ENCODE results near the gene TWIST1. TPM values are rescaled to one million over a fixed set of nuclear protein-coding genes. Genes with fewer than 3 reads are reported as not detected.
A peak's percentile ranks its signal among the peaks of the same experiment; 100 is the strongest.

The TWIST1 gene
- total and polyA plus RNA-seq, 11 donors: 0.38 to 4.6 (median 1.0) TPM

GRCh38 chr7:19145434-19146115 lies 28.1 kb upstream of the TWIST1 start:
- Histone ChIP-seq H3K27me3 (peaks cover 11 to 75% (median 38%) of the 10 kb centered on the region in 9 donors), H3K9me3 (no peaks in the 10 kb centered on the region), H3K36me3 (no peaks in the 10 kb centered on the region), H3K4me1 (peaks cover 0 to 20% (median 0%) of the 10 kb centered on the region in 12 donors), H3K27ac (no peak overlapping the region), H3K4me3 (peak overlapping the region in 1 of 12 donors; percentile 25)
- intact Hi-C loops (cut with DNase I): no loop called here
- TF ChIP-seq POLR2A (IDR thresholded peaks at IDR 0.05): no peak
- no peak for TF ChIP-seq CTCF (IDR thresholded peaks at IDR 0.05)
- WGBS, 4 donors: 5 to 11% (median 7%) methylated on average over 19 of the region's 19 CpGs
- ATAC-seq: no peak
- no peak for DNase-seq

DNA sequence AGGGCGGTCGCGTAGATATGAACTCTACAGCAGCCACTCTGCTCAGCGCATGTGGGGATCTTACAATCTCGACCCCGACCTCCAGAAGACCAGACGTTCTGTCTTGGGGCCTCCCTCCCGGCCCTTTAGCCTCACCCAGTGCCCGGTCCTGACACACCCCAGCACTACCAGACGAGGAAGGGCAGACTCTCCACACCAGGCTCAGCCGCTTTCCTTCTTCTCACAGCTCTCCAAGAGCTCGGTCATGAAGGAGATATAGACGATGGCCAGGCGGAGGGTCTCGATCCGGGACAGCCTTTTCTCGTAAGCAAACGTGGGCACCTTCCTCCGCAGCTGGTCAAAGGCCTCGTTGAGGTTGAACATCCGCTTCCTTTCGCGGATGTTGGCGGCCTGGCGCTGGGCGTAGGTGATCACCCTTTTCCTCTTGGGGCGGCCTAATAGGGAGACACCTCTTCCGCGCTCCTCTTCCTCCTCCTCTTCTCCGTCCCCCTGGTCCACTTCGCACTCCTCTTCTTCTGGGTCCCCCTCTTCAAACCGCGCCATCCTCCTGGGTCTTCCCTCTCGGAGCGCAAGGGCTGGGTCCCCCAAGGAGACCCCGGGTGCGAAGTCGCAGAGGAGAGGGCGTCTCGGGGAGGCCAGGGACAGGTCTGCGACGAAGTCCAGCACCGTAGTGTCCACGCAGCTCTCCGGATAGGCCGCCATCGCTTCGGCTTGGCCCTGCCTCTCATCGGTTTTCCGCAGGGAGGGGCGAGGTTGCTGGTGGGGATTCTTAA lies 27.4 kb upstream of the TWIST1 start, which contains the start of gene FERD3L:
TSS of gene FERD3L (minus strand) at position 761 of the 773 bp plus-strand sequence. CDS start at position 702, 59 bp downstream.
- ATAC-seq: no peak
- intact Hi-C loops (cut with DNase I): no loop called here
- no peak within 1 kb of the TSS for H3K27ac ChIP-seq
- DNase-seq: peak in 1 of 5 donors; percentile 47
- H3K4me1 ChIP-seq: peaks cover 0 to 20% (median 0%) of the 10 kb centered on the region in 12 donors
- peaks cover 11 to 75% (median 38%) of the 10 kb centered on the region in 9 donors for H3K27me3 ChIP-seq
- H3K4me3 ChIP-seq: peak within 1 kb of the TSS in 10 of 12 donors; percentile 11 to 41 (median 24)
- 2 to 3% (median 3%) methylated on average over 41 to 51 of the region's 51 CpGs for WGBS, 4 donors
- TF ChIP-seq CTCF (IDR thresholded peaks at IDR 0.05) (no peak), POLR2A (IDR thresholded peaks at IDR 0.05) (no peak)
- no peaks in the 10 kb centered on the region for H3K36me3 ChIP-seq
- H3K9me3 ChIP-seq: no peaks in the 10 kb centered on the region

GRCh38 chr7:19143881-19144574 lies 26.6 kb upstream of the TWIST1 start:
- TF ChIP-seq CTCF (IDR thresholded peaks at IDR 0.05): no peak
- TF ChIP-seq POLR2A (IDR thresholded peaks at IDR 0.05): no peak
- Histone ChIP-seq H3K27ac (no peak overlapping the region), H3K27me3 (peaks cover 11 to 75% (median 38%) of the 10 kb centered on the region in 9 donors), H3K9me3 (no peaks in the 10 kb centered on the region), H3K4me3 (peak overlapping the region in 8 of 12 donors; percentile 4 to 41 (median 26)), H3K4me1 (peaks cover 0 to 20% (median 0%) of the 10 kb centered on the region in 12 donors), H3K36me3 (no peaks in the 10 kb centered on the region)
- 2 to 5% (median 3%) methylated on average over 30 of the region's 30 CpGs for WGBS, 4 donors
- DNase-seq (peak in 1 of 5 donors; percentile 14), ATAC-seq (no peak)
- intact Hi-C loops (cut with DNase I): no loop called here

Measured in heart left ventricle (tissue), 16 donors.